Measurements from ENCODE around the gene LCN12.

GRCh38 chr9:136962163-136962562, 10.1 kb downstream of the LCN12 start:
- TF ChIP-seq, protein P1, sequence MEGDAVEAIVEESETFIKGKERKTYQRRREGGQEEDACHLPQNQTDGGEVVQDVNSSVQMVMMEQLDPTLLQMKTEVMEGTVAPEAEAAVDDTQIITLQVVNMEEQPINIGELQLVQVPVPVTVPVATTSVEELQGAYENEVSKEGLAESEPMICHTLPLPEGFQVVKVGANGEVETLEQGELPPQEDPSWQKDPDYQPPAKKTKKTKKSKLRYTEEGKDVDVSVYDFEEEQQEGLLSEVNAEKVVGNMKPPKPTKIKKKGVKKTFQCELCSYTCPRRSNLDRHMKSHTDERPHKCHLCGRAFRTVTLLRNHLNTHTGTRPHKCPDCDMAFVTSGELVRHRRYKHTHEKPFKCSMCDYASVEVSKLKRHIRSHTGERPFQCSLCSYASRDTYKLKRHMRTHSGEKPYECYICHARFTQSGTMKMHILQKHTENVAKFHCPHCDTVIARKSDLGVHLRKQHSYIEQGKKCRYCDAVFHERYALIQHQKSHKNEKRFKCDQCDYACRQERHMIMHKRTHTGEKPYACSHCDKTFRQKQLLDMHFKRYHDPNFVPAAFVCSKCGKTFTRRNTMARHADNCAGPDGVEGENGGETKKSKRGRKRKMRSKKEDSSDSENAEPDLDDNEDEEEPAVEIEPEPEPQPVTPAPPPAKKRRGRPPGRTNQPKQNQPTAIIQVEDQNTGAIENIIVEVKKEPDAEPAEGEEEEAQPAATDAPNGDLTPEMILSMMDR (IDR thresholded peaks at IDR 0.05), result no peak
- TF ChIP-seq EZH2phosphoT487 (IDR thresholded peaks at IDR 0.05) (no peak), EZH2 (IDR thresholded peaks at IDR 0.05) (no peak)

Measured in neural progenitor cell (in vitro differentiated cells).